ENCODE data around the gene SH3RF3.

SH3RF3 gene

GRCh38 chr2:109304731-109305470 lies 175.9 kb downstream of the SH3RF3 start:
- H3K36me3 ChIP-seq (ENCODE audit: insufficient read depth, low read length) = no peaks in the 10 kb centered on the region
- no peaks in the 10 kb centered on the region for H3K27me3 ChIP-seq (ENCODE audit: control insufficient read depth, insufficient read depth, low read length)
- H3K4me3 ChIP-seq (ENCODE audit: low read length) = no peak overlapping the region
- no peak overlapping the region for H3K4me2 ChIP-seq (ENCODE audit: low read length)
- no peaks in the 10 kb centered on the region for H3K4me1 ChIP-seq (ENCODE audit: control insufficient read depth, insufficient read depth, low read length)
- H3K9ac ChIP-seq (ENCODE audit: low read depth, low read length) = no peak overlapping the region
- no peaks in the 10 kb centered on the region for H3K9me3 ChIP-seq (replicated peaks; ENCODE audit: low read length)

- no peaks in the 10 kb centered on the region for H3K36me3 ChIP-seq (ENCODE audit: insufficient read depth, low read length)
- H3K9me3 ChIP-seq (replicated peaks; ENCODE audit: low read length) = no peaks in the 10 kb centered on the region
- H3K4me1 ChIP-seq (ENCODE audit: control insufficient read depth, insufficient read depth, low read length) = no peaks in the 10 kb centered on the region
- H3K27me3 ChIP-seq (ENCODE audit: control insufficient read depth, insufficient read depth, low read length) = no peaks in the 10 kb centered on the region
- H3K4me3 ChIP-seq (ENCODE audit: low read length) = no peak overlapping the region
- H3K9ac ChIP-seq (ENCODE audit: low read depth, low read length) = no peak overlapping the region
- H3K4me2 ChIP-seq (ENCODE audit: low read length) = no peak overlapping the region
Observed at GRCh38 chr2:109305490-109306167, 176.6 kb downstream of the SH3RF3 start.

- no peak overlapping the region for H3K9ac ChIP-seq (ENCODE audit: low read depth, low read length)
- H3K27me3 ChIP-seq (ENCODE audit: control insufficient read depth, insufficient read depth, low read length) = no peaks in the 10 kb centered on the region
Observed at GRCh38 chr2:109306190-109306589, 177.2 kb downstream of the SH3RF3 start.

GRCh38 chr2:109311771-109312170 lies 182.8 kb downstream of the SH3RF3 start:
- H3K9ac ChIP-seq (ENCODE audit: low read depth, low read length) = no peak overlapping the region
- no peaks in the 10 kb centered on the region for H3K36me3 ChIP-seq (ENCODE audit: insufficient read depth, low read length)
- H3K9me3 ChIP-seq (replicated peaks; ENCODE audit: low read length) = no peaks in the 10 kb centered on the region
- H3K4me3 ChIP-seq (ENCODE audit: low read length) = no peak overlapping the region
- no peaks in the 10 kb centered on the region for H3K27me3 ChIP-seq (ENCODE audit: control insufficient read depth, insufficient read depth, low read length)
- no peak overlapping the region for H3K4me2 ChIP-seq (ENCODE audit: low read length)
- no peaks in the 10 kb centered on the region for H3K4me1 ChIP-seq (ENCODE audit: control insufficient read depth, insufficient read depth, low read length)

More at GRCh38 chr2:109306190-109306589, 177.2 kb downstream of the SH3RF3 start:
- Histone ChIP-seq H3K9me3 (replicated peaks; ENCODE audit: low read length) (no peaks in the 10 kb centered on the region), H3K36me3 (ENCODE audit: insufficient read depth, low read length) (no peaks in the 10 kb centered on the region), H3K4me3 (ENCODE audit: low read length) (no peak overlapping the region), H3K4me1 (ENCODE audit: control insufficient read depth, insufficient read depth, low read length) (no peaks in the 10 kb centered on the region), H3K4me2 (ENCODE audit: low read length) (no peak overlapping the region)

GRCh38 chr2:109312902-109313301 lies 183.9 kb downstream of the SH3RF3 start:
- H3K4me1 ChIP-seq (ENCODE audit: control insufficient read depth, insufficient read depth, low read length) = peaks cover 11% of the 10 kb centered on the region
- no peak overlapping the region for H3K4me2 ChIP-seq (ENCODE audit: low read length)
- H3K9ac ChIP-seq (ENCODE audit: low read depth, low read length) = no peak overlapping the region
- no peaks in the 10 kb centered on the region for H3K27me3 ChIP-seq (ENCODE audit: control insufficient read depth, insufficient read depth, low read length)
- no peaks in the 10 kb centered on the region for H3K36me3 ChIP-seq (ENCODE audit: insufficient read depth, low read length)
- no peak overlapping the region for H3K4me3 ChIP-seq (ENCODE audit: low read length)
- no peaks in the 10 kb centered on the region for H3K9me3 ChIP-seq (replicated peaks; ENCODE audit: low read length)

- no peak overlapping the region for H3K4me2 ChIP-seq (ENCODE audit: low read length)
- H3K4me1 ChIP-seq (ENCODE audit: control insufficient read depth, insufficient read depth, low read length) = peaks cover 15% of the 10 kb centered on the region
- no peak overlapping the region for H3K9ac ChIP-seq (ENCODE audit: low read depth, low read length)
- no peaks in the 10 kb centered on the region for H3K27me3 ChIP-seq (ENCODE audit: control insufficient read depth, insufficient read depth, low read length)
- no peaks in the 10 kb centered on the region for H3K36me3 ChIP-seq (ENCODE audit: insufficient read depth, low read length)
- no peaks in the 10 kb centered on the region for H3K9me3 ChIP-seq (replicated peaks; ENCODE audit: low read length)
- H3K4me3 ChIP-seq (ENCODE audit: low read length) = no peak overlapping the region
Observed at GRCh38 chr2:109313343-109313742, 184.3 kb downstream of the SH3RF3 start.

- no peaks in the 10 kb centered on the region for H3K27me3 ChIP-seq (ENCODE audit: control insufficient read depth, insufficient read depth, low read length)
- H3K36me3 ChIP-seq (ENCODE audit: insufficient read depth, low read length) = no peaks in the 10 kb centered on the region
- no peak overlapping the region for H3K4me3 ChIP-seq (ENCODE audit: low read length)
- no peaks in the 10 kb centered on the region for H3K9me3 ChIP-seq (replicated peaks; ENCODE audit: low read length)
- peaks cover 43% of the 10 kb centered on the region for H3K4me1 ChIP-seq (ENCODE audit: control insufficient read depth, insufficient read depth, low read length)
- H3K9ac ChIP-seq (ENCODE audit: low read depth, low read length) = no peak overlapping the region
- H3K4me2 ChIP-seq (ENCODE audit: low read length) = no peak overlapping the region
Observed at GRCh38 chr2:109316091-109316490, 187.1 kb downstream of the SH3RF3 start.

GRCh38 chr2:109317471-109318095 lies 188.6 kb downstream of the SH3RF3 start:
- H3K4me1 ChIP-seq (ENCODE audit: control insufficient read depth, insufficient read depth, low read length) = peaks cover 55% of the 10 kb centered on the region
- H3K9ac ChIP-seq (ENCODE audit: low read depth, low read length) = peak overlapping the region; percentile 72

GRCh38 chr2:109318150-109318948 lies 189.3 kb downstream of the SH3RF3 start:
- Histone ChIP-seq H3K4me3 (ENCODE audit: low read length) (peak overlapping the region; percentile 54), H3K4me2 (ENCODE audit: low read length) (peak overlapping the region; percentile 76), H3K4me1 (ENCODE audit: control insufficient read depth, insufficient read depth, low read length) (peaks cover 63% of the 10 kb centered on the region), H3K9me3 (replicated peaks; ENCODE audit: low read length) (no peaks in the 10 kb centered on the region), H3K27me3 (ENCODE audit: control insufficient read depth, insufficient read depth, low read length) (no peaks in the 10 kb centered on the region), H3K9ac (ENCODE audit: low read depth, low read length) (peak overlapping the region; percentile 72), H3K36me3 (ENCODE audit: insufficient read depth, low read length) (no peaks in the 10 kb centered on the region)

More at GRCh38 chr2:109317471-109318095, 188.6 kb downstream of the SH3RF3 start:
- Histone ChIP-seq H3K4me3 (ENCODE audit: low read length) (peak overlapping the region; percentile 54), H3K27me3 (ENCODE audit: control insufficient read depth, insufficient read depth, low read length) (no peaks in the 10 kb centered on the region), H3K9me3 (replicated peaks; ENCODE audit: low read length) (no peaks in the 10 kb centered on the region), H3K36me3 (ENCODE audit: insufficient read depth, low read length) (no peaks in the 10 kb centered on the region), H3K4me2 (ENCODE audit: low read length) (peak overlapping the region; percentile 76)

GRCh38 chr2:109318949-109319342 lies 189.9 kb downstream of the SH3RF3 start:
- H3K9me3 ChIP-seq (replicated peaks; ENCODE audit: low read length) = no peaks in the 10 kb centered on the region
- H3K4me2 ChIP-seq (ENCODE audit: low read length) = peak overlapping the region; percentile 76
- H3K36me3 ChIP-seq (ENCODE audit: insufficient read depth, low read length) = no peaks in the 10 kb centered on the region
- no peaks in the 10 kb centered on the region for H3K27me3 ChIP-seq (ENCODE audit: control insufficient read depth, insufficient read depth, low read length)
- H3K4me1 ChIP-seq (ENCODE audit: control insufficient read depth, insufficient read depth, low read length) = peaks cover 69% of the 10 kb centered on the region
- peak overlapping the region; percentile 72 for H3K9ac ChIP-seq (ENCODE audit: low read depth, low read length)
- peak overlapping the region; percentile 54 for H3K4me3 ChIP-seq (ENCODE audit: low read length)

Measured in skeletal muscle satellite cell (primary cell).